ENCODE results near the gene BNIP5.

DNA sequence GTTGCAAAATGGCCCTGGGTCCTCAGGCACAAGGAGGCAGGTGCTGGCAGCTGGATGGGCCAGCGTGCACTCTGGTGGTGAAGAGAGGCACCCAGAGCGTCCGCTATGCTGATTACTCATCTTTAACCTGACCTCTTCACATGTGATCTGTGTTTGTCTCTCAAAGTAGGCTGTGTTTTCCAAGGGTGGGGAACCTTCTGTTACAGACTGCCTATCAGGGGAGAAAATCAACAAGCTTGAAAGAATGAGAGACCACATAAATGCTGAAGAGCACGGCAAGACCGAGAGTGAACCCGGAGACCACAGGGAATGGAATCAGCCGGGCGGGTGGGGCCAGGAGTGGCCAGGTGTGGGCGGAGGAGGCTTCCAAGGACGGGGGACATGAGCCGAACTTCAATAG lies 16.2 kb downstream of the BNIP5 start:
- TF ChIP-seq, protein P1, sequence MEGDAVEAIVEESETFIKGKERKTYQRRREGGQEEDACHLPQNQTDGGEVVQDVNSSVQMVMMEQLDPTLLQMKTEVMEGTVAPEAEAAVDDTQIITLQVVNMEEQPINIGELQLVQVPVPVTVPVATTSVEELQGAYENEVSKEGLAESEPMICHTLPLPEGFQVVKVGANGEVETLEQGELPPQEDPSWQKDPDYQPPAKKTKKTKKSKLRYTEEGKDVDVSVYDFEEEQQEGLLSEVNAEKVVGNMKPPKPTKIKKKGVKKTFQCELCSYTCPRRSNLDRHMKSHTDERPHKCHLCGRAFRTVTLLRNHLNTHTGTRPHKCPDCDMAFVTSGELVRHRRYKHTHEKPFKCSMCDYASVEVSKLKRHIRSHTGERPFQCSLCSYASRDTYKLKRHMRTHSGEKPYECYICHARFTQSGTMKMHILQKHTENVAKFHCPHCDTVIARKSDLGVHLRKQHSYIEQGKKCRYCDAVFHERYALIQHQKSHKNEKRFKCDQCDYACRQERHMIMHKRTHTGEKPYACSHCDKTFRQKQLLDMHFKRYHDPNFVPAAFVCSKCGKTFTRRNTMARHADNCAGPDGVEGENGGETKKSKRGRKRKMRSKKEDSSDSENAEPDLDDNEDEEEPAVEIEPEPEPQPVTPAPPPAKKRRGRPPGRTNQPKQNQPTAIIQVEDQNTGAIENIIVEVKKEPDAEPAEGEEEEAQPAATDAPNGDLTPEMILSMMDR (IDR thresholded peaks at IDR 0.05), result no peak
- TF ChIP-seq POLR2A (IDR thresholded peaks at IDR 0.05), result no peak
